Measurements from ENCODE around the gene TNFRSF21. TPM values are rescaled to one million over a fixed set of nuclear protein-coding genes. Genes with fewer than 3 reads are reported as not detected.
A peak's percentile ranks its signal among the peaks of the same experiment; 100 is the strongest.

Gene TNFRSF21
- total RNA-seq, 1 experiment from 2014 or later = 172 TPM

GRCh38 chr6:47248446-47248845 lies 61.3 kb downstream of the TNFRSF21 start:
- ChIA-PET CTCF (no interaction called here), POLR2A (ENCODE audit: unreplicated experiment) (no interaction called here)
- H3F3A ChIP-seq (ENCODE audit: insufficient read depth, low read depth) = peaks cover 91% of the 10 kb centered on the region
- no peaks in the 10 kb centered on the region for H3K9me3 ChIP-seq (ENCODE audit: insufficient read depth, low read depth)
- H4K20me1 ChIP-seq (ENCODE audit: insufficient read depth) = peaks cover 27% of the 10 kb centered on the region
- H3K4me3 ChIP-seq = no peak overlapping the region
- TF ChIP-seq CTCF (conservative IDR thresholded peaks at IDR 0.05) = no peak
- TF ChIP-seq EZH2 (IDR thresholded peaks at IDR 0.05; ENCODE audit: low read depth) = no peak
- H3K4me1 ChIP-seq (replicated peaks; ENCODE audit: insufficient read depth) = peaks cover 87% of the 10 kb centered on the region
- H3K27me3 ChIP-seq (ENCODE audit: insufficient read depth, low read depth) = no peaks in the 10 kb centered on the region
- no peaks in the 10 kb centered on the region for H3K9me2 ChIP-seq (ENCODE audit: insufficient read depth)
- peaks cover 80% of the 10 kb centered on the region for H3K36me3 ChIP-seq (ENCODE audit: low read depth)
- DNase-seq = no peak
- no peak overlapping the region for H3K4me2 ChIP-seq
- H3K27ac ChIP-seq = peak overlapping the region; percentile 59
- H3K79me2 ChIP-seq (ENCODE audit: low read depth) = peaks cover 99% of the 10 kb centered on the region
- intact Hi-C loops (cut with micrococcal nuclease; ENCODE audit: unreplicated experiment) = no loop called here
- H2AFZ ChIP-seq = no peak overlapping the region
- BruUV-seq (replicated peaks) = TSS peak; percentile 1

DNA sequence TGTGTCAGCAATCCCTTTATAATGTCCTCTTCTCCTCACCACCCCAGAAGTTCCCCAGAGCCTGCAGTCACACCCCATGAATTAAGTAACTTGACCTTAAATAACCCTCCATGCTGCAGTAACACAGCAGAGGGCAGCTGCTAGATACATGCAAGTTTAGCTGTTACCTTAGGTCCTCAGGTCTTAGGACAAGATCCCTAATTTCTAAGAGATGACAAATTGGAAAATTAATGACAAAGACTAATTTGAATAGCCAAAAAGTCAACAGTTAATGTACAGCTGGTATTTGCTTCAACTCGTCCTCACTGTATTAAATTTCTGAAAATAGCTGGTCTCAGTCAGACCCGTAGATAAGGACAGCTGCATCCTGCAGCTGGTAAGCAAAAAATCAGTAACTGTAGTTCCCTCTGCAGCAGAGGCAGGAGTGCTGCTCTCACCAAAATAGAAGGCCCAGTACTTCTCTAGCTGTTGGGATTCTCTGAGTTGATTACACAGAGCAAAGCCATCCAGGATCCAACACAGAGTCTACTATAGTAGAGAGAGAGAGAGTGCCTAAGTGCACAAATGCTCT lies 62.4 kb downstream of the TNFRSF21 start:
- Histone ChIP-seq H3K27ac (peak overlapping the region; percentile 59), H2AFZ (no peak overlapping the region), H3K4me3 (no peak overlapping the region), H3K9me3 (ENCODE audit: insufficient read depth, low read depth) (no peaks in the 10 kb centered on the region), H3K4me1 (replicated peaks; ENCODE audit: insufficient read depth) (peaks cover 93% of the 10 kb centered on the region), H4K20me1 (ENCODE audit: insufficient read depth) (peaks cover 27% of the 10 kb centered on the region), H3K79me2 (ENCODE audit: low read depth) (peaks cover 99% of the 10 kb centered on the region), H3K36me3 (ENCODE audit: low read depth) (peaks cover 73% of the 10 kb centered on the region), H3K9me2 (ENCODE audit: insufficient read depth) (no peaks in the 10 kb centered on the region), H3K4me2 (peak overlapping the region; percentile 30), H3F3A (ENCODE audit: insufficient read depth, low read depth) (peaks cover 93% of the 10 kb centered on the region), H3K27me3 (ENCODE audit: insufficient read depth, low read depth) (no peaks in the 10 kb centered on the region)
- no TSS peak for BruUV-seq (replicated peaks)
- no peak for TF ChIP-seq EZH2 (IDR thresholded peaks at IDR 0.05; ENCODE audit: low read depth)
- no peak for TF ChIP-seq CTCF (conservative IDR thresholded peaks at IDR 0.05)
- DNase-seq = no peak
- ChIA-PET CTCF (no interaction called here), POLR2A (ENCODE audit: unreplicated experiment) (no interaction called here)
- intact Hi-C loops (cut with micrococcal nuclease; ENCODE audit: unreplicated experiment) = no loop called here

GRCh38 chr6:47246551-47246950 lies 63.2 kb downstream of the TNFRSF21 start:
- ChIA-PET CTCF (no interaction called here), POLR2A (ENCODE audit: unreplicated experiment) (interaction anchor here (0.5 kb wide), 1 partner anchor 45 kb away, joined by 3 read pairs; no protein-coding TSS in a partner anchor)
- TF ChIP-seq CTCF (conservative IDR thresholded peaks at IDR 0.05) (no peak), EZH2 (IDR thresholded peaks at IDR 0.05; ENCODE audit: low read depth) (no peak)
- Histone ChIP-seq H3K27me3 (ENCODE audit: insufficient read depth, low read depth) (no peaks in the 10 kb centered on the region), H4K20me1 (ENCODE audit: insufficient read depth) (peaks cover 27% of the 10 kb centered on the region), H3K9me3 (ENCODE audit: insufficient read depth, low read depth) (no peaks in the 10 kb centered on the region), H3K9me2 (ENCODE audit: insufficient read depth) (no peaks in the 10 kb centered on the region), H3K27ac (peak overlapping the region; percentile 59), H3K4me3 (no peak overlapping the region), H3K79me2 (ENCODE audit: low read depth) (peaks cover 99% of the 10 kb centered on the region), H3K4me1 (replicated peaks; ENCODE audit: insufficient read depth) (peaks cover 93% of the 10 kb centered on the region), H2AFZ (no peak overlapping the region), H3K4me2 (no peak overlapping the region), H3F3A (ENCODE audit: insufficient read depth, low read depth) (peaks cover 88% of the 10 kb centered on the region), H3K36me3 (ENCODE audit: low read depth) (peaks cover 69% of the 10 kb centered on the region)
- no peak for DNase-seq
- intact Hi-C loops (cut with micrococcal nuclease; ENCODE audit: unreplicated experiment) = no loop called here
- no TSS peak for BruUV-seq (replicated peaks)
